ENCODE measurements around the gene MRPL30.

The MRPL30 gene

GRCh38 chr2:99141110-99142108 is 39.6 kb upstream of the MRPL30 start, which contains the start of gene C2orf15:
TSS of gene C2orf15 (plus strand) at chr2:99141707. CDS start at chr2:99150559, 8,852 bp downstream.
- ChIA-PET CTCF (interaction anchor here (1.4 to 2.3 kb wide), 4 partner anchors 9 to 38 kb away, joined by 3 to 8 read pairs (median 4); no protein-coding TSS in a partner anchor), POLR2A (interaction anchor here (0.6 to 2.0 kb wide), 5 partner anchors 9 to 196 kb away, joined by 3 to 10 read pairs (median 7); partner anchors contain the start of genes EIF5B, LIPT1, MITD1 and MRPL30)
- H3K4me1 ChIP-seq (ENCODE audit: control extremely low read depth in 1 of 4, control insufficient read depth in 4 of 4, insufficient read depth in 4 of 4, low read length in 3 of 4), result peaks cover 5 to 17% (median 15%) of the 10 kb centered on the region in 4 experiments
- WGBS (ENCODE audit: insufficient coverage), result under 1% methylated on average over 71 of the region's 84 CpGs
- H3K27me3 ChIP-seq (replicated peaks in 2 of 5; ENCODE audit: control insufficient read depth in 4 of 5, insufficient read depth in 5 of 5, low read length in 4 of 5), result no peaks in the 10 kb centered on the region
- no peaks in the 10 kb centered on the region for H3K9me3 ChIP-seq (ENCODE audit: control extremely low read depth in 1 of 5, control insufficient read depth in 4 of 5, insufficient read depth in 2 of 5, low read depth in 1 of 5, low read length in 4 of 5)
- no peaks in the 10 kb centered on the region for H3K36me3 ChIP-seq (ENCODE audit: control insufficient read depth in 4 of 4, insufficient read depth in 4 of 4, low read length in 3 of 4)
- H3K4me3 ChIP-seq (ENCODE audit: control insufficient read depth in 1 of 7, extremely low read depth in 1 of 7, insufficient read depth in 4 of 7, low read depth in 2 of 7, low read length in 6 of 7), result peak within 1 kb of the TSS; percentile 79 to 95 (median 85)
- H3K27ac ChIP-seq (ENCODE audit: insufficient read depth in 1 of 2, low read depth in 1 of 2, low read length in 2 of 2, poor library complexity in 1 of 2, severe bottlenecking in 2 of 2), result peak within 1 kb of the TSS in 1 of 2 experiments; percentile 75
- peak; percentile 90 to 96 (median 96) for DNase-seq

- Histone ChIP-seq H3K27ac (ENCODE audit: insufficient read depth in 1 of 2, low read depth in 1 of 2, low read length in 2 of 2, poor library complexity in 1 of 2, severe bottlenecking in 2 of 2) (no peak overlapping the region), H3K4me1 (ENCODE audit: control extremely low read depth in 1 of 4, control insufficient read depth in 4 of 4, insufficient read depth in 4 of 4, low read length in 3 of 4) (peaks cover 8 to 14% (median 10%) of the 10 kb centered on the region in 4 experiments), H3K27me3 (replicated peaks in 2 of 5; ENCODE audit: control insufficient read depth in 4 of 5, insufficient read depth in 5 of 5, low read length in 4 of 5) (no peaks in the 10 kb centered on the region), H3K4me3 (ENCODE audit: control insufficient read depth in 1 of 7, extremely low read depth in 1 of 7, insufficient read depth in 4 of 7, low read depth in 2 of 7, low read length in 6 of 7) (no peak overlapping the region), H3K36me3 (ENCODE audit: control insufficient read depth in 4 of 4, insufficient read depth in 4 of 4, low read length in 3 of 4) (no peaks in the 10 kb centered on the region), H3K9me3 (ENCODE audit: control extremely low read depth in 1 of 5, control insufficient read depth in 4 of 5, insufficient read depth in 2 of 5, low read depth in 1 of 5, low read length in 4 of 5) (no peaks in the 10 kb centered on the region)
- DNase-seq, result peak in 1 of 3 donors; percentile 9
- CTCF ChIA-PET, result interaction anchor here (0.6 kb wide), 1 partner anchor 9 kb away, joined by 3 read pairs; the partner anchor contains the start of gene C2orf15
- POLR2A ChIA-PET, result no interaction called here
- 100% methylated on average over 1 of the region's 1 CpG for WGBS (ENCODE audit: insufficient coverage)
Observed at GRCh38 chr2:99150706-99151105, 30.3 kb upstream of the MRPL30 start.

GRCh38 chr2:99152199-99152895 is 28.6 kb upstream of the MRPL30 start:
- Histone ChIP-seq H3K4me3 (ENCODE audit: control insufficient read depth in 1 of 7, extremely low read depth in 1 of 7, insufficient read depth in 4 of 7, low read depth in 2 of 7, low read length in 6 of 7) (no peak overlapping the region), H3K4me1 (ENCODE audit: control extremely low read depth in 1 of 4, control insufficient read depth in 4 of 4, insufficient read depth in 4 of 4, low read length in 3 of 4) (peaks cover 10 to 27% (median 19%) of the 10 kb centered on the region in 4 experiments), H3K27ac (ENCODE audit: insufficient read depth in 1 of 2, low read depth in 1 of 2, low read length in 2 of 2, poor library complexity in 1 of 2, severe bottlenecking in 2 of 2) (no peak overlapping the region), H3K36me3 (ENCODE audit: control insufficient read depth in 4 of 4, insufficient read depth in 4 of 4, low read length in 3 of 4) (no peaks in the 10 kb centered on the region), H3K9me3 (ENCODE audit: control extremely low read depth in 1 of 5, control insufficient read depth in 4 of 5, insufficient read depth in 2 of 5, low read depth in 1 of 5, low read length in 4 of 5) (no peaks in the 10 kb centered on the region), H3K27me3 (replicated peaks in 2 of 5; ENCODE audit: control insufficient read depth in 4 of 5, insufficient read depth in 5 of 5, low read length in 4 of 5) (no peaks in the 10 kb centered on the region)
- ChIA-PET CTCF (no interaction called here), POLR2A (no interaction called here)
- WGBS (ENCODE audit: insufficient coverage), result 94% methylated on average over 7 of the region's 7 CpGs
- no peak for DNase-seq

GRCh38 chr2:99153921-99154604 is 26.9 kb upstream of the MRPL30 start:
- ChIA-PET CTCF (interaction anchor here (1.3 kb wide), 1 partner anchor 23 kb away, joined by 4 read pairs; no protein-coding TSS in a partner anchor), POLR2A (interaction anchor here (1.4 to 1.7 kb wide), 2 partner anchors 12 to 26 kb away, joined by 4 to 7 read pairs; partner anchors contain the start of gene C2orf15)
- peaks cover 10 to 28% (median 19%) of the 10 kb centered on the region in 4 experiments for H3K4me1 ChIP-seq (ENCODE audit: control extremely low read depth in 1 of 4, control insufficient read depth in 4 of 4, insufficient read depth in 4 of 4, low read length in 3 of 4)
- peak overlapping the region; percentile 47 to 99 (median 91) for H3K4me3 ChIP-seq (ENCODE audit: control insufficient read depth in 1 of 7, extremely low read depth in 1 of 7, insufficient read depth in 4 of 7, low read depth in 2 of 7, low read length in 6 of 7)
- 40% methylated on average over 11 of the region's 12 CpGs for WGBS (ENCODE audit: insufficient coverage)
- DNase-seq, result peak in 2 of 3 donors; percentile 20 to 27
- no peaks in the 10 kb centered on the region for H3K9me3 ChIP-seq (ENCODE audit: control extremely low read depth in 1 of 5, control insufficient read depth in 4 of 5, insufficient read depth in 2 of 5, low read depth in 1 of 5, low read length in 4 of 5)
- H3K36me3 ChIP-seq (ENCODE audit: control insufficient read depth in 4 of 4, insufficient read depth in 4 of 4, low read length in 3 of 4), result peaks cover 0 to 3% (median 0%) of the 10 kb centered on the region in 4 experiments
- H3K27me3 ChIP-seq (replicated peaks in 2 of 5; ENCODE audit: control insufficient read depth in 4 of 5, insufficient read depth in 5 of 5, low read length in 4 of 5), result no peaks in the 10 kb centered on the region
- H3K27ac ChIP-seq (ENCODE audit: insufficient read depth in 1 of 2, low read depth in 1 of 2, low read length in 2 of 2, poor library complexity in 1 of 2, severe bottlenecking in 2 of 2), result peak overlapping the region; percentile 71 to 88

GRCh38 chr2:99154643-99155536 is 26.1 kb upstream of the MRPL30 start, which contains the start of the genes LIPT1 and TSGA10:
TSS of gene LIPT1 (plus strand) at chr2:99154967. CDS start at chr2:99161958, 6,991 bp downstream.
TSS of gene TSGA10 (minus strand) at chr2:99154942. CDS start at chr2:99109439, 45,503 bp downstream.
- Histone ChIP-seq H3K4me3 (ENCODE audit: control insufficient read depth in 1 of 7, extremely low read depth in 1 of 7, insufficient read depth in 4 of 7, low read depth in 2 of 7, low read length in 6 of 7) (peak within 1 kb of the TSS; percentile 47 to 99 (median 91)), H3K36me3 (ENCODE audit: control insufficient read depth in 4 of 4, insufficient read depth in 4 of 4, low read length in 3 of 4) (peaks cover 0 to 10% (median 4%) of the 10 kb centered on the region in 4 experiments), H3K27ac (ENCODE audit: insufficient read depth in 1 of 2, low read depth in 1 of 2, low read length in 2 of 2, poor library complexity in 1 of 2, severe bottlenecking in 2 of 2) (peak within 1 kb of the TSS; percentile 71 to 88), H3K9me3 (ENCODE audit: control extremely low read depth in 1 of 5, control insufficient read depth in 4 of 5, insufficient read depth in 2 of 5, low read depth in 1 of 5, low read length in 4 of 5) (no peaks in the 10 kb centered on the region), H3K27me3 (replicated peaks in 2 of 5; ENCODE audit: control insufficient read depth in 4 of 5, insufficient read depth in 5 of 5, low read length in 4 of 5) (no peaks in the 10 kb centered on the region), H3K4me1 (ENCODE audit: control extremely low read depth in 1 of 4, control insufficient read depth in 4 of 4, insufficient read depth in 4 of 4, low read length in 3 of 4) (peaks cover 10 to 28% (median 19%) of the 10 kb centered on the region in 4 experiments)
- WGBS (ENCODE audit: insufficient coverage), result 0% methylated on average over 59 of the region's 70 CpGs
- POLR2A ChIA-PET, result interaction anchor here (1.4 to 1.7 kb wide), 2 partner anchors 13 to 25 kb away, joined by 4 to 7 read pairs; partner anchors contain the start of gene C2orf15
- CTCF ChIA-PET, result interaction anchor here (1.2 to 1.9 kb wide), 4 partner anchors 10 to 182 kb away, joined by 3 to 5 read pairs (median 4); partner anchors contain the start of gene EIF5B
- peak; percentile 94 to 97 (median 96) for DNase-seq

Data from common myeloid progenitor, CD34-positive (primary cell).